ENCODE data around the gene SMAD7. TPM values are rescaled to one million over a fixed set of nuclear protein-coding genes. Genes with fewer than 3 reads are reported as not detected.

The SMAD7 gene
- total and polyA plus RNA-seq, 4 donors, result 11.8 to 58.8 (median 35.8) TPM

DNA sequence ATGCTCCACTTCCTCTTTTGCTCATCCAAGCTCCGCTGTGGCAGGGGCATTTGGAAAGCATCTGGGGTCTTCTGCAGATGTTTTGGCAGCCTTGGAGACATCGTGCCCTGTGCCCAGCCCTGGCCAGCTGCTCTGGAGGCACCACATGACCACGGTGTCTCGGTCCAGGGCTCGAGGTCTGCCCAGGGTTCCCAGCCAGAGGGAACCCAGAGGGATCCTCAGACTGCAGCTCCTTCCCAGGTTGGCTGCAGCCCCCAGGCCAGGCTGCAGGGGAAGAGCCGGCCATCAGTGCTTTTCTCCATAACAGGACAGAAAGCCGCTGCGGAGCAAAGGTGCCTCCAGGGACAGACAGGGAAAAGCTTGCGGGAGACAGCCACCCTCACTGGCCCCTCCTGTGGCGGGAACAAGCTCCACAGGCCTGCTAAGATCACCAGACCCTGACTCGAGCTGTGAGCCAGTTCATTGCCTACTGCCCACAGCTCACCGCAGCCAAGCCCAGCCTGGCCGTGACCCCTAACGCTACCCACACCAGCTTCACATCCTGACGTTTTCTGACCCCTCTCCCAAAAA, 74.7 kb downstream of the SMAD7 start:
- Histone ChIP-seq H3K4me3 (no peak overlapping the region), H3K4me1 (ENCODE audit: control insufficient read depth in 5 of 5, insufficient read depth in 5 of 5, low read length in 5 of 5) (peaks cover 0 to 15% (median 5%) of the 10 kb centered on the region in 5 donors), H3K36me3 (ENCODE audit: control insufficient read depth in 4 of 4, insufficient read depth in 4 of 4, low read length in 4 of 4) (no peaks in the 10 kb centered on the region), H3K27me3 (ENCODE audit: control insufficient read depth in 3 of 3, insufficient read depth in 3 of 3, low read length in 2 of 3) (no peaks in the 10 kb centered on the region), H3K27ac (ENCODE audit: low read depth in 1 of 2, low read length in 1 of 2) (no peak overlapping the region), H3K9me3 (ENCODE audit: control insufficient read depth in 4 of 4, insufficient read depth in 3 of 4, low read length in 3 of 4) (no peaks in the 10 kb centered on the region), H3K9ac (ENCODE audit: insufficient read depth in 1 of 2, low read length in 2 of 2) (no peak overlapping the region)
- ATAC-seq (ENCODE audit: insufficient read depth, low FRiP score) (no peak), DNase-seq (no peak)
- TF ChIP-seq, protein P1, sequence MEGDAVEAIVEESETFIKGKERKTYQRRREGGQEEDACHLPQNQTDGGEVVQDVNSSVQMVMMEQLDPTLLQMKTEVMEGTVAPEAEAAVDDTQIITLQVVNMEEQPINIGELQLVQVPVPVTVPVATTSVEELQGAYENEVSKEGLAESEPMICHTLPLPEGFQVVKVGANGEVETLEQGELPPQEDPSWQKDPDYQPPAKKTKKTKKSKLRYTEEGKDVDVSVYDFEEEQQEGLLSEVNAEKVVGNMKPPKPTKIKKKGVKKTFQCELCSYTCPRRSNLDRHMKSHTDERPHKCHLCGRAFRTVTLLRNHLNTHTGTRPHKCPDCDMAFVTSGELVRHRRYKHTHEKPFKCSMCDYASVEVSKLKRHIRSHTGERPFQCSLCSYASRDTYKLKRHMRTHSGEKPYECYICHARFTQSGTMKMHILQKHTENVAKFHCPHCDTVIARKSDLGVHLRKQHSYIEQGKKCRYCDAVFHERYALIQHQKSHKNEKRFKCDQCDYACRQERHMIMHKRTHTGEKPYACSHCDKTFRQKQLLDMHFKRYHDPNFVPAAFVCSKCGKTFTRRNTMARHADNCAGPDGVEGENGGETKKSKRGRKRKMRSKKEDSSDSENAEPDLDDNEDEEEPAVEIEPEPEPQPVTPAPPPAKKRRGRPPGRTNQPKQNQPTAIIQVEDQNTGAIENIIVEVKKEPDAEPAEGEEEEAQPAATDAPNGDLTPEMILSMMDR (IDR thresholded peaks at IDR 0.05; ENCODE audit: control extremely low read depth, extremely low read depth), result no peak
- WGBS, 2 donors, result 81% methylated on average over 15 of the region's 15 CpGs

DNA sequence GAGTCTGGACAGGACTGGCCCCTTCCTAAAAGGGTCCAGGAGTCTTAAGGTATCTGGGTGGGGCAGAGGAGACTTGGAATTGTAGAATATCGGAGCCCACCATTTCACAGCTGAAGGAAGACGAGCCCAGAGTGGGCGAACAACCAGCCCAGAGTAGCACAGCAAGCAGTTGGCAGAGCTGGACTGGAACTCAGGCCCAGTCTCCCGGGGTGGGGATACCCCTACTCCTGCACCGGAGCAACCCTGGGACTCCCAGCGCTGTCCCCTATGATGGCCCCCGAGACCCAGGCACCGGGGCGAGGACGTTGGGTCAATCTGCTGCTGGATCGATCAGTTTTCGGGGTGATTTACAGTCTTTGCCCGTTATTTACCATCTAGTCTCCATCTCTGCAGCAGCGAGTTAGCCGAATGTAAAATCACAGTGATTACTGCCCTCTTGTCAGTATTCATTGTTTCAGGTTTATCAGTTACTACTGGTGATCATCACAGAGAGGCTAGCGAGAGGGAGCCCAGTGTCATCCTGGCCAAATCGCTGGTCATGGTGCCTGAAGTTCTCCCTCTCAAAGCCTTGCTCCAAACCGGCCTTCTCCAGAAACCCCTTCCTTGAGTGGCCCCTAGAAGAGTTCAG, 75.3 kb downstream of the SMAD7 start:
- Histone ChIP-seq H3K9me3 (ENCODE audit: control insufficient read depth in 4 of 4, insufficient read depth in 3 of 4, low read length in 3 of 4) (no peaks in the 10 kb centered on the region), H3K9ac (ENCODE audit: insufficient read depth in 1 of 2, low read length in 2 of 2) (no peak overlapping the region), H3K27me3 (ENCODE audit: control insufficient read depth in 3 of 3, insufficient read depth in 3 of 3, low read length in 2 of 3) (no peaks in the 10 kb centered on the region), H3K27ac (ENCODE audit: low read depth in 1 of 2, low read length in 1 of 2) (no peak overlapping the region), H3K36me3 (ENCODE audit: control insufficient read depth in 4 of 4, insufficient read depth in 4 of 4, low read length in 4 of 4) (no peaks in the 10 kb centered on the region), H3K4me3 (no peak overlapping the region), H3K4me1 (ENCODE audit: control insufficient read depth in 5 of 5, insufficient read depth in 5 of 5, low read length in 5 of 5) (peaks cover 0 to 15% (median 5%) of the 10 kb centered on the region in 5 donors)
- no peak for DNase-seq
- ATAC-seq (ENCODE audit: insufficient read depth, low FRiP score), result no peak
- 91 to 94% methylated on average over 18 of the region's 18 CpGs for WGBS, 2 donors
- TF ChIP-seq, protein P1 (IDR thresholded peaks at IDR 0.05; ENCODE audit: control extremely low read depth, extremely low read depth), result no peak

DNA sequence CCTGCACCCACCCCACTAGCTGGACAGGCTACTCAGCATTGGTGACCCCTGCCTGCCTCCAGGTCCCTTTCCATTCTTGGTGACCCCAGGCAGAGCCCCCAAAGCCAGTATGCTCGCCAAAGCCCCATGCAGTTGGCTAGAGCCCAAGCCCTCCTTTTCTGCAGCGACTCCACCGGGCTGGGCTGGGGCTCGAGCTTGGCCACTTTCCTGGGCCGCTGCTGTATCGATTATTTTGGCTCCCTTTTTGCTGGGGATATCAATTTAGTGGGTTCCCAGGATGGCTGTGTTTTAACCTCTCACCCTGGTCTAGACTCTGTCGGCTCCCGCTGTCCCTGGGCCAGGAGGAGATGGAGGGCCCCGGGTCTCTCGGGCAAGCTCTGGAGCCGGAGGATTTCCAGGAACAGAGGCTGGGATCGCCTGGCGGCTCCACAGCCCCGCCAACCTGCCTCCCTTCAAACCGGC, 76.0 kb downstream of the SMAD7 start:
- DNase-seq (no peak), ATAC-seq (ENCODE audit: insufficient read depth, low FRiP score) (no peak)
- peaks cover 0 to 13% (median 5%) of the 10 kb centered on the region in 5 donors for H3K4me1 ChIP-seq (ENCODE audit: control insufficient read depth in 5 of 5, insufficient read depth in 5 of 5, low read length in 5 of 5)
- H3K4me3 ChIP-seq, result no peak overlapping the region
- no peak overlapping the region for H3K9ac ChIP-seq (ENCODE audit: insufficient read depth in 1 of 2, low read length in 2 of 2)
- H3K27me3 ChIP-seq (ENCODE audit: control insufficient read depth in 3 of 3, insufficient read depth in 3 of 3, low read length in 2 of 3), result no peaks in the 10 kb centered on the region
- TF ChIP-seq, protein P1 (IDR thresholded peaks at IDR 0.05; ENCODE audit: control extremely low read depth, extremely low read depth), result no peak
- 93 to 97% methylated on average over 15 of the region's 15 CpGs for WGBS, 2 donors
- no peaks in the 10 kb centered on the region for H3K9me3 ChIP-seq (ENCODE audit: control insufficient read depth in 4 of 4, insufficient read depth in 3 of 4, low read length in 3 of 4)
- no peaks in the 10 kb centered on the region for H3K36me3 ChIP-seq (ENCODE audit: control insufficient read depth in 4 of 4, insufficient read depth in 4 of 4, low read length in 4 of 4)
- H3K27ac ChIP-seq (ENCODE audit: low read depth in 1 of 2, low read length in 1 of 2), result no peak overlapping the region

Measured in lung (tissue), 12 donors.